ENCODE data around the gene TMEM88.
A peak's percentile ranks its signal among the peaks of the same experiment; 100 is the strongest.

TMEM88 gene

DNA sequence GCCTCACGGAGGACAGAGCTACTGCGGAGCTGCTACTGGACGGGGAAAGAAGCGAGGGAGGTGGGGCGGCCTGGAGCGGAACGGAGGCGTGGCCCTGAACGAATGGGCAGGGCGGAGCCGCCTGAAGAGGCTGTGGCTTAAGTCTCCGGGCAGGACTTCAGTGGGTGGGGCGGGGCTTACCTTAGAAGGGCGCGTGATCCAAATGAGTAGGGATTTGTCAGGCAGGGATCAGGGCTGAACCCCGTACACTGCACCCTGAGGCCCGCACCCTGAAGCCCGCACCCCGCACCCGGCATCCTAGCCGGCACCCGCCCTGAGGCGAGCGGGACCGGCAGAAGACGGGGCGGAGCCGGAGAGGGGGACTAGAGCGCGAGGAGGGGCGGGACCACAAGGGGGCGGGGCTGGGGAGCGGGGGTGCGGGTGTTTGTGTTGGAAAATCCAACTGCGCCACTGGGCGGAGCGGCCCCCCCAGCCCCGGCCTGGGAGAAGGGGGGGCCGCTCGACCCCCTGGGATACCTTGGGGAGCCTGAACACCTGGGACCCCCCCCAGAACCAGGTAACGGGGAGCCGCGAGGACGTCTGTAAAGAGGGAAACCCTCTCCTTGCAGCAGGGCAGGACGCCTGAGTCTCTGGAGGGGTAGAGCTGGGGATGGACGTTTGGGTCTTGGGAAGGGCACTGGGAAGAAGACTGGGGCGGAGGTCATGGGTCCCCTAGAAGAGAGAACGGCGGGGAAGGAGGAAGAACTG, 20.9 kb upstream of the TMEM88 start, which contains the start of gene KDM6B:
Gene KDM6B, plus strand, starts transcription at position 423 of the 747 bp plus-strand sequence. CDS start 11,338 bp downstream, outside the sequence.
- DNase-seq = peak; percentile 71 to 87

GRCh38 chr17:7834542-7834956, 20.3 kb upstream of the TMEM88 start:
- no peak for DNase-seq

DNA sequence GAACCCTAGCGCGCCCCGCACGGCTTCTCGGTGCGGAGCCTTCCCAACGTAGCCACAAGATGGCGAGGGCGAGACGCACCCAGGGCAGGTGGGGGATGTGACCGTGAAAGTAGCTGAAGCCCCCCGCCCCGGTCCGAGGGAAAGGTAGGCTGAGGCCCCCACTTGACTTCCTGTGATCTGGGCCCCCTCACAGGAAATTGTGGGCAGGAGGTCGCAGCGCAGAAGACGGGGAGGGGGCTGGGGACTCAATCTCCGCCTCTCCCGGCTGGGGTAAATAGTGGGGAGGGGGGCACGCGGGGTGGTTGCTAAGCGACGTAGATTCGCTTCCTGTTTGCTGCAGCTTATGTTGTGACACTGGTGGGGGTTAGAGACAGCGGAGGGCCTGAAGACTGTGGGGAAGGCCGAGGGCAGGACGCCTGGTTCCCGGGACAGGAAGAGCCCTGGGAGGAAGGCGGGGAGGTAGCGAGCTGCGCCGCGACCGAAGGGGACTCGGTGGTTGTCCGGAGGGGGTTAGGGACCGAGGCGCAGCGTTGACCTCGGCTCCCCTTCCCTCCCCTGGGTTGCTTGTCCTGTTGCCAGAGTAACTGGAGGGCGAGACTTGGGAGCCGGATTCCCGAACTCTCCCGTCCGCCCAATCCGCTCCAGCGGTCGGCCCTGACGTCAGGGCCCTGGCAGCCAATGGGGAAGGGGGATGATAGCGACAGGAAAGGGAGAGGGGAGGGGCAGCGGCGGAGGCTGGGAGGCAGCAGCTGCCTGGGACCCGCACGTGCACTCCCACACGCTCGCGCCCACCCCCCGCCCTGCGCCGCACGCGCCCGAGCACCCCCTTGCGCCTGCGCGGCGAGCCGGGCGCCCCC, 19.7 kb upstream of the TMEM88 start:
- DNase-seq = peak; percentile 97 to 98

GRCh38 chr17:7835814-7836595, 18.9 kb upstream of the TMEM88 start:
- DNase-seq = no peak

- DNase-seq = peak; percentile 93 to 97
Observed at GRCh38 chr17:7836596-7837407, 18.1 kb upstream of the TMEM88 start.

GRCh38 chr17:7837408-7838088, 17.3 kb upstream of the TMEM88 start:
- DNase-seq = no peak

DNA sequence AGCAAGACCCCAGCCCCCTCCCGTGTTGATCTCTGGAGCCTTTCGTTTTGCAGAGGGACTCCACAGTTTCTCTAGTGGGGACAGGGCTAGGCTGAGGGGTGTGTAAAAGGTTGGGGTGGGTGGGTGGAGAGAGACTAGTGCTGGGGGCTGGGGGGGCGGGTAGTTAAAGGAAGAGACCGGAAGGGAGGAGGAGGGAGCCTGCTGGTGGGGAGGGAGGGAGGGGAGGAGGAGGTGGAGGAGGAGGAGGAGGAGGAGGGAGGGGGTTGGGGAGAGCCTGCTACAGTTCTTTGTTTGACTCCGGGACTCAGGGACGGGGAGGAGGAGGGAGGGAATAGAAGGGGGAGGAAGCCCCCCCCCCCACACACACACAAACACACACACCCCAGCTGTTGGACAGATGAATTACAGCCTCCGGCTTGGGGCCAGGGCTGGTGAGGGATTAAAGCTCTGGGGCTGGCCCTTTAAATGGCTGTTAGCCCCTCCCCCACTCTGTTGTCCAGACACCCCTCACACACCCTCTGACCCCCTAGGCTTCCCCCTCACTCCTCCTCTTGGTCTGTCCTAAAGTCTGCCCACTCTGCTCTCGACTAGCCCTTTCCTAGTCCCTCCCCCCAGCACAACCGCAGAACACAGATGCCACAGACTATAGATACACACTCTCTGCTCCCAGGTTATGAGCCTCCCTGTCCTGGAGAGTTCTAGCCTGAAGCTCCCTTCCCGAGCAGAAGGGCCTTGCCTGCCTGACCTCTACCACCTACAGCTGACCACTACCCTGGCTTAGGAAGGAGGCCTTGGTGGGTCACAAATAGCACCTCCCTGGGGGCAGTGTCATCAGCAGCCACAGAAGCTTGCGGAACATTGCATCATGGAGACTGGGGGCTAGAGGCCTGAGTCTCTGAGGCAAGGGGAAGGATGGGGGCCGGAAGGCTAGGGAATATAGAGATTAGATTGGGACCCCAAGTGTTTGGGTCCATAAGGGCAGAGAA, 16.5 kb upstream of the TMEM88 start:
- peak in 1 of 2 experiments; percentile 74 for DNase-seq

- DNase-seq = peak in 1 of 2 experiments; percentile 38
Observed at GRCh38 chr17:7839190-7839875, 15.5 kb upstream of the TMEM88 start.

GRCh38 chr17:7839876-7840261, 15.0 kb upstream of the TMEM88 start:
- DNase-seq = no peak

GRCh38 chr17:7840441-7840840, 14.4 kb upstream of the TMEM88 start:
- no peak for DNase-seq

- no peak for DNase-seq
Observed at GRCh38 chr17:7840875-7841274, 14.0 kb upstream of the TMEM88 start.

GRCh38 chr17:7841396-7841914, 13.4 kb upstream of the TMEM88 start:
- peak; percentile 73 to 76 for DNase-seq

DNA sequence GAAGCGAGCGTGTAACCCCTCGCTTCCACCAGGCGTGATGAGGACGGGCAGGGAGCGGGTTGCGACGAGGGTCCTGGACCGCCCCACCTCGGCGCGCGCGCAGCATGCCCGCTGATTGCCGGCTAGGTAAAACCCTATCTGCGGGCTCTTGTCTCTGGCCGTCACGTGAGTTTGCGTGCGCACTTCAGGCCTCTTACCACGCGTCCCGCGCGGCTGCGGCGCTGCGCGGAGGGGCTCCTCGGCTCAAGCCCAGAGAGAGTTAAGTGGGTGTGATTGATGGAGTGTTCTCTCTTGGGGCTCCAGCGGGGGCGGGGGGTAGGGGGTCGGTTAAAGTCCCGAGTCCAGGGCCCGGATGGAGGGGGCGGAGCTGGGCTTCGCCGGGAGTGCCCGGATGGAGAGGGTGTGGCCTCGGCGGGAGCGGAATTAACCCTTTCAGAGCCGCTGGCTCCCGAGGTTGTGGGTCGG, 12.9 kb upstream of the TMEM88 start:
- DNase-seq = peak; percentile 84 to 92

- DNase-seq = no peak
Observed at GRCh38 chr17:7842380-7843256, 12.2 kb upstream of the TMEM88 start.

DNA sequence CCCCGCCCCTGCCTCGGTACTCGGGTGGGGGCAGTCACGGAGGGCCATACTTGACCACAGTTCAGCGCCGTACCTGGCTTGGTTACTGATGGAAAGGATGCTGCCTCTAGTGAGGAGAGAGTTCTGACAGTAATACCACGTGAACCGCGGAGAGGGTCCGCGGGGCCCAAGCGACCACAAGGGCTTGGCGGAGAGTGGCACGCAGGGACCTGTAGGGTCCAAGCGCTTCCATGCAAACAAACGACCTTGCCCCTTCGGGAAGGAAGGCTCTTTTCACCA, 11.7 kb upstream of the TMEM88 start:
- no peak for DNase-seq

DNA sequence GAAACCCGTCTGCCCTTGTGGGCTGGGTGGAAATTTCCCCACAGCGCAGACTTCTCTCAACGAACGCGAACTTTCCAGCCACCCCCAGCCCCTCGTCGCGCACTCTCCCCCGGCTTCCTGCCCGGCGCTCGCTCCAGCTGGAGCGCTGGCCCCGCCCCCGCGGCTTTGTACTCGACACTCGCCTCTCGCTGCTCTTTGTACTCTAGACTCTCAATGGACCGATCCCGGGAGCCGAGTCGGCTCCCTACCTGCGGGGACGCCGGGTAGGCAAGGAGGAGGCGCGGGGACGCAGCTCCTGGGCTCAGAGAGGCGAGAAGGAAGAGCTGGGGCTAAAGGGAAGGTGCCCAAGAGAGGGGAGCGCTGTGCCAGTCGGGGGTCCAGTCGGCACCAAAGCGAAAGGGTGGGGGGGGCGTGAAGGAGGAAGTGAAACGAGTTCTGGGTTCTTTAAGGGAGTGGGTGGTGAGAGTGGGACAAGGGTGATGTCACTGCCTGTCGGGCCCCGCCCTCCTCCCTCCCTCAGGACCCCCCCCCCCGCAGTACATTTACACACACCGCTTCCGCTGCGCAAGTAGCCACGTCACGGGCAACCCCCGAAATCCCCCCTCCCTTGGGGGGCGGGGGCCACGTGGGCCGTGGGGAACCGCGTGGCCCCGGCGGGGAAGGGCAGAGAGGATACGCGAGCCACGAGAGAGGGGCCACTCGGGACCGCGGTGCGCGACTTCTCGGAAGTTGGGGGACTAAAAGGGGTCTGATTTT, 11.2 kb upstream of the TMEM88 start:
- peak; percentile 62 to 71 for DNase-seq

DNA sequence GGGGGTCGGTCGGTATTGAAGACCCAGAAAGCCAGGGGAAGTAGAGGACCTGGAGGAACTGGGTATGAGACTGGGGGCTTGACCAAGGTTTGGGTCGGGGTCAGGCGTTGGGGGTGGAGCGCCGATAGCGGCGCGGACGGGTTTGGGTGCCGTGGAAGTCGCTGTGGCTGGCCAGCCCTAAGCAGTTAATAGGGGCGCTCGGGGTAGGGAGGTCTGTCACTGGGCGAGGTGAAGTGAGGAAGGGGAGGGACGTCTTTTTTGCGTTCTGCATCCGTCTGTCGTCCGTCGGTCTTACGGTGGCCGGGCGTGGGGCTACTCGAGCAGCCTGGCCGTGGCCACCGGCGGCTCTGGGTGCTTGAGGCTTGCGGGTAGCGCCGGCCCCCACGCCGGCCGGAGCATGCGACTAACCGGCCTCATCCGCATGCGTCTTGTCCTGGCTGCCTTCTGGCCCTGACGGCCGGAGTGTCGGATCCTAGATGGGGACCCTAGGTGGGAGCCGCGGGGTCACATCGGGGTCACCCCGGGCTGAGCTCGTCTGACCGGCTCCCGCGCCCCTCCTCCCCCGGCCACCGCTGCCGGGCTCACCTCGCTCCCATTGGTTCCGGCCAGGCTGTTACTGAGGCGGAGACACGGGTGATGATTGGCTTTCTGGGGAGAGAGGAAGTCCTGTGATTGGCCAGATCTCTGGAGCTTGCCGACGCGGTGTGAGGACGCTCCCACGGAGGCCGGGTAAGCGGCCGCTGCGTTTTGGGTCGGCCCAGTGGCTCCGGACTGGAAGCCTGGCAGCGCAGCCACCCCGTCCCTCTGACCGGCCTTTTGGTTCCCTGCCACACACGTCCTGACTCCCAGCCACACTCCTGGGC, 10.3 kb upstream of the TMEM88 start:
- peak; percentile 68 to 84 for DNase-seq

All from NCI-H1930 (cell line).